HFF-Myc (cell line): Measurements from ENCODE around the gene CHKB.

Source experiments
- DNase-seq: peaks from one replicate; pipeline ENCODE4 v3.0.0-alpha.2; 2011; ENCODE audit warnings: low read depth; ENCODE audit errors: extremely low read depth
- H3K4me3 ChIP-seq: replicated peaks from 2 replicates; pipeline ENCODE4 v1.5.1; 2011; ENCODE audit warnings: low read depth, mild to moderate bottlenecking, control low read depth, low read length
- CTCF ChIP-seq: IDR thresholded peaks from 2 replicates; pipeline ENCODE4 v1.5.1; 2012; ENCODE audit warnings: mild to moderate bottlenecking, low read depth, low read length, control low read depth; ENCODE audit errors: missing control alignments

CHKB gene

DNA sequence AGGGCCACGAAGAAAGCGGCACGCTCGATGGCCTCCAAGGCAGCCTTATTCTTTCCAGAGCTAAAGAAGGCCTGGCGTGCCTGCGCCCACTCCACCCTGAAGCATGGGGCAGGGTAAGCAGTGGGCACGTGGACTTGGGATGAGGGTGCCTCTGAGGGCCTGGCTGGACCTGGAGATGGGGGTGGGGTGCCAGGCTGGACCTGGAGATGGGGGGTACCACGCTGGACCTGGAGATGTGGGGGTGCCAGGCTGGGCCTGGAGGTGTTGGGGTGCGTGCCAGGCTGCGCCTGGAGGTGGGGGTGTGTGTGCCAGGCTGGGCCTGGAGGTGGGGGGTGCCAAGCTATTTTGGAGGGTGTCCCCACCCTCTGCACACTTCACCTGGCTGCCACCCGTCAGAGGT is 9.7 kb downstream of the CHKB start:
- DNase-seq: no peak
- H3K4me3 ChIP-seq: no peak overlapping the region
- no peak for TF ChIP-seq CTCF

DNA sequence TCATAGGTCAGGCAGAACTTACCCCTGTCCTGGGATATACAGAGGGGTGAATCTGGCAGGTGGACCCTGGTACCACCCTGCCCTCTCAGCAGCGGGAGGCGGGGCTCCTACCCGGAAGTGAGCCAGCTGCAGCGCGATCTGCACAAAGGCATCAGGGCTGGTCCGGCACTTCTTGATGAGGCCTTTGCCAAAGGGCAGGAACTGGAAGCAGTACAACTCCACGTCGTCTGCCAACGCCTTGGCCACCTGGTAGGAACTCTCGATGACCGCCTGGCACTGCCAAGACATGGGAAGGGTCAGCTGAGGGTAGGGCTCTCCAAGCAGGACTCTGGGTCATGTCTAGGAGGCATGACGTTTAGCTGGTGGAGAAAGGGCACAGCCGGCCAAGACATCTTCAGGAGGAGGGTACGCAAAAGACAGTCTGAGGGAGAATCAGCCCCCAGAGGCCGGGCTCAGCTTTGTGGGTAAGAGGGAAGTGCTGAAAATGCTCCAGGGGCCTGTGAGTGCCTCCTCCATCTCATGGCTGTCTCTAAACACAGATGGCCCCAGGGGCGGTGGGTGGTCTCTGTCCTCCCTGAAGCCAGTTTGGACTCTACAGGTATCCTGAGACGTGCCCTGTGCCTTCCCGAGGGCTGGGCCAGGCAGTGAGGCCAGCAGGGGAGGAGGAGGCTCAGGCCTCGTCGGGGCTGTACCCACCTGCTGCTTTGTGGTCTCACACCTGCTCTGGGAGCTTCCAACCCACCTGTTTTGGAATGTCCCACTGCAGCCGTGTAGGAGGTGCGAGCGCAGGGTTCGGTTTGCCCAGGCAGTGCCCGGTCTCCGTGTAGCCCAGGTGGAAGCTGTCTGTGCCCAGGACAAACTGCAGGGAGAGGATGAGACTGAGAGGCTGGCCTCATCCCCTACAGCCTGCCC is 11.1 kb downstream of the CHKB start:
- TF ChIP-seq CTCF: no peak
- no peak for DNase-seq
- no peak overlapping the region for H3K4me3 ChIP-seq

DNA sequence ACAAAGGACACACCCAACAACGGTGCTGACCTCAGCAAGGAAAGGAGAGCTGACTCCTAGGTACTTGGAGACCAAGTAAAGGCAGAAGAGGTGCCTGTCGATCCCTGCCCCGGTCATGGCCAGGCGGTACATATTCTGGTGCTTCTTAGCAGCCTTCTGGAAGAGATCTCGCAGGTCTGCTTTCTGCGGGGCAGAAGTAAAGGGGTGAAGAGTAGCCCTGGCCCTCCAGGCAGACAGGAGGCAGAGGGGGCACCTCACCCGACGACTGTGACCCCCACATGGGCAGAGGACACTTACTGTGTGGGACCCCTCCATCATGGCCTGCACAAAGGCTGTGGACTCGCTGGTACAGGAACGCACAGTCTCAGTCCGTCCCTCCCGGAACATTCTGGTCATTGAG is 11.8 kb downstream of the CHKB start:
- no peak for DNase-seq
- TF ChIP-seq CTCF: no peak
- no peak overlapping the region for H3K4me3 ChIP-seq

DNA sequence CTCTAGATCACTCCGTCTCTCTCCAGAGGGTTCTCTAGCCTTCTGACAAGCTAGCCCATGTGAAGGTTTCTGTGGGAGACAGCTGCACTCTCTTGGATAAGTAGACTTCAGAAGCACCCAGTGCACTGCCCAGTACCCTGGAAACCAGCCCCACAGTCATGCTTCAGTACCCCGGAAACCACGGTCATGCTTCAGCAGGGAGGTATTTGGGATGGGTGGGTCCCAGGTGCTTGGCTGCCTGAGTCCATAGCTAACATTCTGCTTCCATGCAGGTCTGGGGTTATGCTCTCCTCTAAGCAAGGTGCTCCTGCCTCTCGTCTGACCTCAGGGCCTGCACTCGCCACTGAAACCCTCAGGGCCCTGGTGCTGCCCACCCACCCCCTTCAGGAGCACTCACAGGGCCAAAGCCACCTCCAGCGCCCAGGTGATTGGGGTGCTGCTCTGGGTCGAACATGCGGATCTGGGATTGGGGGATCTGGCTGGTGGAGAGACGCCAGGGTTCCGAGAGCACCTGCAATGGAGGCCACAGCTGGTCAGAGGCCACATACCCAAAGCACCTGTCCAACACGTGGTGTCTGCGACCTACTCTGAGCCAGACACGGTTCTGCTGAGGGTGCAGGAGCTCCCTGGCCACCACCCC is 12.6 kb downstream of the CHKB start:
- DNase-seq: no peak
- no peak overlapping the region for H3K4me3 ChIP-seq
- TF ChIP-seq CTCF: no peak

GRCh38 chr22:50569041-50569459 is 13.6 kb downstream of the CHKB start:
- TF ChIP-seq CTCF: no peak
- no peak overlapping the region for H3K4me3 ChIP-seq
- DNase-seq: no peak

- no peak for DNase-seq
- no peak overlapping the region for H3K4me3 ChIP-seq
- no peak for TF ChIP-seq CTCF
These were observed 14.0 kb downstream of the CHKB start for GRCh38 chr22:50568626-50569025.
